TTC549 (cell line): ENCODE data around the gene AKAP13.

Experiments used
- FAIRE-seq: peaks from 2 replicates; lab custom pipeline; 2012; peaks lifted over from hg19 to GRCh38; lab: Jason Lieb, UNC

The AKAP13 gene

DNA sequence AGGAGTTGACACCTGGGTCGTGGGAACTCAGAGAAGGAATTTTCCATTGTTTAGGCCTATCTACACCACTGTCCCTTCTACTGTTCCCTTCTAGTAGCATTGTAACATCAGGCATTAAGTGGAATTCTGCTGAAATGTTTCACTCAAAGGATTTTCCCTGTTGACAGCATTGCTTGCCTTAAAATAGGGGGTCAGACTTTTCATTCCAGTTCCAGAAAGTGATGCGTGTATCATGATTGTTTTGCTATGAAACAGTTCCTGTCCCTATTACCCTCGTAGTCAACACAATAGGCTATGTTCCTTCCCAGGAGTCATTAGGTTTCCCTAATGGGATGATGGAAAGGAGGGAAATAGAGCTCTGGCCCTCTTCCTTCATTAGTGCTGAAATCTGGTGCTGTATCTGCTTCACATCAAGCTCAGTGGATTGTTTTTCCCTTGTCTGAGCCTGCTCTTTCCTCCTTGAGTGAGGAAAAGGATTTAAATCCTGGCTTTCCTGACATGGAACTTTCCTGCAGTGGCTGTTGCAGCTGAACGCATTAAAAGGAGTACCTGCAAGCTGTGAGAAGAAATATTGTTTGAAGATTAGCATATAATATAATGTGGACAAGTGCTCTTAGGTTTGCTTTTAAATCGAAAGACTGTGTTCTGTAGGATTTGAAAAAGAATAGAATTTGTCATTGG is 218.5 kb downstream of the AKAP13 start:
- no peak for FAIRE-seq

DNA sequence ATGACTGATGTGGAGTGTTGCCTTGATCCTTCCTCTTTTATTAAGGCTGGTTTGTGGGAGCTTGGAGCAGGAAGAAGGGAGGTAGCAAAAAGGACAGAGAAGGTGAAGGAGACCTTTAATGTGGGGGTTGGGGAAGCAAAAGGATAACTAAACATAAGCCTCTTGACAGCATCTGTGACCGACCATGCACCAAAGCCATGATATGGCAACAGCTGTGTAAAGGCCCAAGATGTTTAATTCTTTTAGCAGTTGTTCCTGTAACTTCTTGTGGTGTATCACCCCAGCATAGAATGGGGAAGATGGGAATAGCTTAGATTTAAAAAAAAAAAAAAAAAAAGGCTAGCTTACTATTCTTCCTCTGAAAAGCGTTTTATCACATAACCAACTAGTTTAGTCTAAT is 219.6 kb downstream of the AKAP13 start:
- FAIRE-seq = no peak

- no peak for FAIRE-seq
Observed at GRCh38 chr15:85603160-85603559, 222.8 kb downstream of the AKAP13 start.

GRCh38 chr15:85603703-85604102 is 223.3 kb downstream of the AKAP13 start:
- no peak for FAIRE-seq

DNA sequence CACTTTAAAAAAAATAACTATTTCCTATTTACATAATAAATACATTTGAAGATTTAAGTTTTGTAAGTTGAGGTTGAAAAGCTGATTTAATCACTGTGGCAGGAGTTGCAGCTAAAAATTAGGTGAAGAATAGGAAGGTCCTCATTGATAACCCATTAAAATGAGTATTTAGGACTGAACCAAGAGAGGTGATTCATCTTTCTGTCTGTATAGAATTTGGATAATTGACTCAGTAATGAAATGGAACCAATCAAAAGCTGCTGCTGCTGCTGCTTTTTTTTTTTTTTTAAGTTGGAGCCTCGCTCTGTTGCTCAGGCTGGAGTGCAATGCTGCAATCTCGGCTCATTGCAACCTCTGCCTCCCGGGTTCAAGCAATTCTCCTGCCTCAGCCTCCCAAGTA is 223.8 kb downstream of the AKAP13 start:
- no peak for FAIRE-seq

DNA sequence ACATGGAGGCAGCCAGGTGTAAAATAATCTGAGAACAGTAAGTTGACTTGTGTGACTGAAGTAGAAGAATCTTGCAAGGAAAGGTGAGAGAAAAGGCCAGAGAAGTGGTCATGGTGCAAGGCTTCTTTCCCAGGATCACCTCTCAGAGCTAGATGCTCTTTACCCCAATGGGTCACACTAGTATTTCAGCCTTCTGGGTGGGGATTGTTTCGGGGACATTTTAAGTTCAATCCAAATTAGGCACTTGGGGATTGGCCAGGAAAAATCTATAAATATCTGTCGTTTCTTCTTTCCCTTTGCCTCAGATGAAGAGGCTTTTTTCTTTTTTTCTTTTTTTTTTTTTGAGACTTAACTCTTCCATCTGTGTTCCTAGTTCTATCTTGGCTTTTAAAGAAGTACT is 226.3 kb downstream of the AKAP13 start:
- FAIRE-seq = no peak

DNA sequence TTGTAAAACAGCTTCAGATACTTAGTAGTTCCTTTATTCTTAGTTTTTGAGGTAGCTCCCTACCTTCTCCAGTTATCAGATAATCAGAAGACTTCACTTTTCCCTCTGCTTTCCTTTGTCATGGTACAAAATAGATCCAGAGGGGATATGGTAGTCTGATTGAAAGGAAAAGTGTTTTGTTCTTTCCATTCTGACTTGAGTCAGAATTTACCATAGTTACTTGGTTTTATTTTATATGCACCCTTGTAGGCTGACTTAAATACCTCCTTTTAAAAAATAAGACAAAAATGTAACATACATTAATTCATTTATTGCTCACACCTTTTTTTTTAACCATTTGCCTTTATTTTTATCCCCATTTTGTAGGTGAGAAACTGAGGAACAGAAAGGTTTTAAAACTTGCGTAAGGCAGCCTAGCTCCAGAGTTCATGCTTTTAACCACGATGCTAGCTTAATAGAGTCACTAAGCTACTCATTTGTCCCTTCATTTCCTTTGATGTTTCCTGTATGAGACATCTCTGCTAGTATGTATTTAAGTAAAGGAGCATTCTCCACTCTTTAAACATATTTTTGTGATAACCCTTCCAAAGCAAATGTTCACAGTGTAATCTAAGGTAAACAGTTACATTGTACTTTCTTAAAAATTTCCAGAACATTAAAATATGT is 226.9 kb downstream of the AKAP13 start:
- no peak for FAIRE-seq

GRCh38 chr15:85607842-85608241 is 227.4 kb downstream of the AKAP13 start:
- no peak for FAIRE-seq

DNA sequence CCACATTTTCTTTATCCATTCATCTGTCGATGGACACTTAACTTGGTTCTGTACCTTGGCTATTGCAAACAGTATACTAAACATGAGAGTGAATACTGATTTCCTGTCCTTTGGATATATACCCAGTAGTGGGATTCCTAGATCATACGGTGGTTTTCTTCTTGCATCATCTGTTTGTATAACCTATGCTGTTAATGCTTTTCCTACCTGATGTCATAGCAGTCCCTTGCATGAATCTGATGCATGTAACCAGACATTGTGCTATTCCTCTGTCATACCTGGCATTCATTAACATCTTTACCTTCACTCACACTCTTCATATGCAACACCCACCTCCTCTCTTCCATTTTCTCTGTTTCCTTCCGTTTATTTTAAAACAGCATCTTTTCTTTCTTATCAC is 229.1 kb downstream of the AKAP13 start:
- FAIRE-seq = no peak

DNA sequence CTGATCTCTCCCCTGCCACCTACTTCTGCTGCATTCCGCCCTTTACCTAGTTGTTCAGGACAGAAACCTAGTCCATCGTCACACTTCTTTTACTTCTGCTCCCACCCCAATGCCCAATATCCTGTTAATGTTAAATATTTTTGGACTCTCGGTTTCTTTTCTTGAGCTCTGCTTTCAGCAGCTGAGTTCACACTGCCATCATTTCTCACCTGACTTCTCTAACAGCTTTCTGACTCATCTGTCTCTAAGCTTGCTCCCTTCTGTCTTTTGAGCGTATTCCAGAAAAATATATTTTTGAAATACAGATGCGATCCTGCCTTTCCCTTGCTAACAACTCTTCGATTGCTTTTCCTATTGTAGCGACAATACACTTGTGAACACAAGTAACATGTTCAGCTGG is 231.0 kb downstream of the AKAP13 start:
- FAIRE-seq = no peak

- FAIRE-seq = no peak
Observed at GRCh38 chr15:85614059-85614458, 233.7 kb downstream of the AKAP13 start.

DNA sequence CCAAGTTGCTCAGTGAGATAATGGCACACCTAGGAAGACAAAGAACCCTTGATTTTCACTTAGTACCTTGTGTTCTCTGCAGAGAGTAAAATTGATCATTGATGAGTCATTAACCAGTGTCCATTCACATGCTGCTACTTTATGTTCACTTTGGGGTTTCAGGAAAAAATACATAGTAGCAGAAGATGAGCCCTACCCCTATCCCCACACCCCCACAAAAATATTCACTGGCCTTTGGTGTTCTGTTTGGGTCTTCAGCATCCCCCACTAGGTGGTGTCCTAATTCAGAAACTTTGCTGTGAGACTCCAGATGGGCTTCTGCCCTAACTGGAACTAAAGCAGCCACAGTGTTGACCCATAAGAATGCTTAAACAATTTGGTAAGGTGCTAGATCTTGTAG is 235.5 kb downstream of the AKAP13 start:
- FAIRE-seq = peak; percentile 19

DNA sequence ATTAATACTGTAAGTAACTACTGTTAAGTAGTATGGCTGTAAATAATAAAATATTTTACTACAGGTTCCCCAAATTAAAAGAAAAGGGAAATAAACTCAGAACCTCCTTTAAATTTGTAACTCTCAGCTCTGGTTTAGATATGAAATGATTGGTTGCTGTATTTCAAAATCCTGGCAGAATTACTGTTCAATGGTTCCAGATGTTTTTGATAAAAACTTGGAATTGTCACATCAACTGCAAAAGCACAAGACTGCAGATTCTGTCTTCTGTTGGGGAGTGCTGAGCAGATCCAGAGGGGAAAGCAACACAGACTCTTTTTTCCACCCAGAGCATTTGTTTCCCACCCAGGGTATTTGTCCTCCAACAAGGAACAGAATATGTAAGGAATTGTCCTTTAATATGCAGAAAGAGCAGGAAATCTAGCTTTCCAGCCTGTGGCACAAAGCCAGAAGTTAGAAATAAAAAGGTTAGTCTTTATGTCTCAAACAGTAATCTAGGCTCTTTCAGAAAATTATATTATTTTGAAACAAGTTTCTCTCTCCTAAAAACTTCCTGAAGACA is 236.2 kb downstream of the AKAP13 start:
- FAIRE-seq = no peak

DNA sequence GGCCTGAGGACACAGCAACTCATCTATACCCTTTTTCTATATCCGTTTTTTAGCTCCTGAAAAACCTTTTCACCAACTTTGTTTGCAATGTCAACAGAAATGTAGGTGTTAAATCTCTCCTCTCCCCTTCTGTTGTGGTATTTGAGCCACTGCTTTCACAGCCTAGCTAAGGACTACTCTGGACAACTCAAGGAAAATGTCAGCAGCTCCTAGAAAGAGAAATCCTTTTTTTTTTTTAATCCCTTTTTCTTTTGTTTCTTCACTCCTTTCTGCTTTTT is 237.8 kb downstream of the AKAP13 start:
- FAIRE-seq = no peak

GRCh38 chr15:85618956-85619491 is 238.6 kb downstream of the AKAP13 start:
- FAIRE-seq = no peak

DNA sequence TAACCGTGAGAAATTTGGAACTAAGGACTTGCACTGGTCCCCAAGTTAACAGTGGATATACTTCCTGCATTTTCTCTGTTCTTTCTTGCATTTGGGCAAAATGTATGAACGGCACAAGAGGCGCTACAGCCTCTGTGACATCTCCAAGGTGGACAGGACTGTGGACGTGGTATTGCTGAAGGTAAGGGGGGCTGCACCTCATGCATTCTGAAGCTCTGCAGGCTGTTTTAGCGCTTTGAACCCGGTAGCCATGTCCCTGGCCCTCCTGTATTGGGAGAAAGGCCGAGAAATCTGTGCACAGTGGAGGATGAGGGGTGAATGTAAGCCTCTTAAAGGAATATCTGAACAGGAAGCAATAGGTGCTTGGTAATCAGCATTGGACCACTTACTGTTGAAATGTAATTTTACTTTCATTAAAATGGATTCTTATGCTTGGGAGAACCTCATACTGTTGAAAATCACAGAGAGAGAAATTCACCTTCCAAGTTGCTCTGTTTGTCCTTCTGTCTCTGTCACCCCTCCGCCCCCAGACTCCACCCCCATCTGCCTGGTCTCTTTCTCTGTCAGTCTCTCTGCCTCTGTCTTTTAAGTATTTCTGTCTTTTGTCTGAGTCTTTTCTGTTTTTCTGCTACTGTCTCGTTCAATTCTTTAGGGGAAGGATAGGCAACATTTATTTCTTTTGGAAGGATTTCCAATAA is 239.7 kb downstream of the AKAP13 start:
- no peak for FAIRE-seq

DNA sequence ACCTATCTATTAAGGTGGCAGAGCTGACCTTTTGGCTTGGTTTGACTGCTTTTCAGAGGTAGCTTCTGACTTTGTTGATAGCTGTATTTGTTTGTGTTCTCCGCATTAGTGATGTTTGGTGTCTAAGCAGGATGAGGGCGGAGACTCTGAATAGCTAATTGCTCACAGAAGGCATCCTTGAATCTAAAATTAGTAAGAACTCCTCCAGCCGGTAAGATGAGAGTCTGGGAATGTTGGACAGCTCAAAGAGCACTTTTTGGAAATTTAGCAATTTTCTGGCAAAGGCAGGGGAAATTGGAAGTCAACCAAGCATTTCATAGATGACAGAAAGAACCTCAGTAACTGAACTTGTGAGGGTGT is 240.3 kb downstream of the AKAP13 start:
- no peak for FAIRE-seq

DNA sequence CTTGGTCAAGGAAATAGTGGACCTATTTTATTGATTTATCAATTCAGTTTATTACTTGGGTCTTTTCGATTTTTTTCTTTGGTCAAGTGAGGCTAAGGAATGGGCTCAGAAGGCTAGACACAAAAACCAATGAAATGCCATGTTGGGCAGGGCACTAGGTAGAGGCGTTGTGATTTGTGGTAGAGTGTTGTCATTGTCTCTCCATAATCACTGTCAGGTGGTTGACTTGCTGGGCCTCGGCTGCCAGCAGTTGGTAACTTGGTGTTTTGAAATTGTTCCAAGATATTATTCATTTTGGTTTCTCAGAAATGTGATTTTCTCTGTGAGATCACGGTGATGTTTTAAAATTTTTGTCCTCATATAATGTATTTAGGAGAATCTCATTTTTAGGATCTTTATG is 240.7 kb downstream of the AKAP13 start:
- no peak for FAIRE-seq

GRCh38 chr15:85622221-85622831 is 241.9 kb downstream of the AKAP13 start:
- FAIRE-seq = no peak

- no peak for FAIRE-seq
Observed at GRCh38 chr15:85623315-85624049, 243.1 kb downstream of the AKAP13 start.

DNA sequence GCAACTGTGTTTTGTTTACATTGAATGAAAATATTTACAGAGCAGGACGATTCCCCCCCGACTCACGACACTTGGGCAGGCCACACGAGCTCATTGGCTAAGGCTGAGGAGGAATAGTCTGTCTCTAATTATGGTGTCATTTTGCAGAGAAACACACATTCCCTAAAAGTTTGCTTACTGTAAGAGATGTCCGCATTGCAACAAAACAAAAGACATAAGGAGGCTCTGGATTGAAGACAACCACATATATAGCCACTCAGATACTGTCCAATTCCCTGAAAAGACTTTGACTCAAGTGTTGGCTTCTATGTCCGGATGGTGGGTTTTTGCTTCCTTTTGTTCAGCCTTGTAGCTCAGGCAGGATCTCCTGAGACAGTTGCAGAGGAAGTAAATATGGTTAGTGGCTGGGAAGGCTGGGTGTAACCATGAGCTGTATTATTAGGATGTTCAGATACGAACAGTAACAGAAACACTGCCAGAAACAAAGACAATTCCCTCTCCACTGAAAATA is 243.9 kb downstream of the AKAP13 start:
- no peak for FAIRE-seq
